ENCODE results near the gene EHD4. TPM values are rescaled to one million over a fixed set of nuclear protein-coding genes. Genes with fewer than 3 reads are reported as not detected.

The EHD4 gene
- polyA plus RNA-seq, 10 donors = 23.4 to 37.9 (median 33.7) TPM

DNA sequence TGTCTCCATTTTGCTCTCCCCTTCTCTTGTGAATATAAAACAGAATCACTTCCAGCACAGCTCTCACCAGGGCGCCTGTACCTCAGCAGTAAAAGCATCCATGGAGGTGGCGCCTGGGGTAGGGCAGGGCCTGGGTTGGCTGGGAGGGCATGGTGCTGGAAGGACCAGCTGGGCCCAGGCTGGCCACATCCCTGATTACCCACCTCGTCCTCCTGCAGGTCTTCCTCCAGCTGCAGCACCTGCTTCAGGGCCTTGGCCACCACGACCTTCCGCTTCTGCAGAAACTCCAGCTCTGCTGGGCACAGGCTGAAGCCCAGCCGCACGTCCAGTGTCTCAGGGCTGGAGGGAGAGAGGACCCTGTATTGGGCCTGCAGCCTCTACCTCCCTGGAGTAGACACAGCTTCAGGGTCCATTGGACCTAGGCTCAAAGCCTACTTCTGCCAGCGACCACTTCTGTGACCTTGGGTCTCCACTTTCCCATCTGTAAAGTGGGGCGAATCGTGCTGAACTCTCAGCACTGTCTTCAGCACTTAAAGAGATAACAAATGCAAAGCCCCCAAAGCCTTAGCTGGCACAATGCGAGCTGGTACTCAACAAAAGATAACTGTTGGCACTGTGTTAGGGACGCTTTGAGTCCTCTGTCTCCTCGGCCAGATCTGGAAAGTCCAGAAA, 24.7 kb upstream of the EHD4 start:
- no peak for DNase-seq

DNA sequence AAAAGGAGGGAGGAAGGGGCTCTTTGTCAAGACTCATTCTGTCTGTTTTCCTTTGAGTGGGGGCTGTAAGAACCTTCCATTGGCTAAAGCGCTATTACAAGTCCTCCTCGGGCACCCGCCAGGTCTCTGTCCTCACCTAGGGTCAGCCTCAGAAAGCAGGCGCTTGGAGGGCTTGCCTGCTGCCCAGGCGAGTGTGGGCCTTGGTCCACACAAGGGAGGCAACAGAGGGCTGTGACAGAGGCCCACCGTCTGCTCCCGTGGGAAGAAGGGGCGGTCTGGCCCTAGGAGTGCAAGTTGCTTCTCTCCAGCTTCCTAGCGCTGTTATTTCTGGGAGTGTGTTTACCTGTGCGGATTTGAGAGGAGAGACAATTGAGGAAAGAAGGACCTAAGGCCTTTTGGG, 24.0 kb upstream of the EHD4 start:
- no peak for DNase-seq

DNA sequence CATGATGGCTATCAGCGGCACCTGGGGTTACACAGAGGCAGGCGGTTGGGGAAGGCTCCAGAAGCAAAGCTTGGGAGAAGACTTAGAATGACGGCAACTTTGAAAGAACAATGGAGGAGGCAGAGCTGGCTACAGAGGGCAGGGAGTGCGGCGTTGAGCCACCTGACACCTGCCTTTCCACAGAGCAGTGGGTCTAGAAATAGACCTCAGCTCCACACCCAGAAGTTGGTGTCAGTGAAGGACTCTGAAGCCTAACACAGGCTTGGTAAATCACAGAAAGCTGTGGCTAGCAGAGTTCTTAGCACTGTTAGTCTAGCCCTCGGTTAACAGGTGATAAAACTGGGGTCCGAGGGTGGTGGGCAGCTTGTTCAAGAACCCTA, 23.1 kb upstream of the EHD4 start:
- no peak for DNase-seq

DNA sequence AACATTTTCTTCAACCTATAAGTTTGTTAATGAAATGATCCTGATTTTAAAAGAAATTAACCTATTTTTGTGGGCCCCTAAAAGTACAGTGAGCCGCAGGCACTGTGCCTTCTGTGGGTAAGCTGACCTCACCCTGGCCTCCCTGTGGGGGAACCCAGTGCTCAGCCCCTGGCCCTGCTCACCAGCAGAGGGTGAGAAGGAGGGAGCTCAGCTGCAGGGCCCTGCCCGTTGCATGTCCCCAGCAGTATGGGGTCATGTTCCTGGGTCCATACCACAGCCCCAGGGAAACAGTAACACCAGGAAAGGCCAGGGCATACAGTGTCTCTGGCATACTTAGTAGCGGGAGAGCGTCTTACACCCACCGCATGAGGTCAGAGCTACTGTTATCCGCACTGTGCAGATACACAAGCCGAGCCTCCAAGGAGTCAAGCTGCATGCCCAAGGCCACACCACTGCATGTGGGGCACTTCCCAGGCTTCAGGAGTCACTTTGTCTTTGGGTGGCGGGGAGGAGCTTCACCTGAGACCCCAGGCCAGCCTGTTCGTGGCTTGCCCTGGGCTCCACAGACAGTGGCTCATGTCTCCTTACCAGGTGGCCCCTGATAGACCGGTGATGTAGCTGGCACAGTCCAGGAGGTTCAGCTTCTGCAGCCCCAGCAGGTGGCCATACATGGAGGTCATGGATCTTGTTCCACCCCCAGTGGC, 22.6 kb upstream of the EHD4 start:
- DNase-seq = no peak

DNA sequence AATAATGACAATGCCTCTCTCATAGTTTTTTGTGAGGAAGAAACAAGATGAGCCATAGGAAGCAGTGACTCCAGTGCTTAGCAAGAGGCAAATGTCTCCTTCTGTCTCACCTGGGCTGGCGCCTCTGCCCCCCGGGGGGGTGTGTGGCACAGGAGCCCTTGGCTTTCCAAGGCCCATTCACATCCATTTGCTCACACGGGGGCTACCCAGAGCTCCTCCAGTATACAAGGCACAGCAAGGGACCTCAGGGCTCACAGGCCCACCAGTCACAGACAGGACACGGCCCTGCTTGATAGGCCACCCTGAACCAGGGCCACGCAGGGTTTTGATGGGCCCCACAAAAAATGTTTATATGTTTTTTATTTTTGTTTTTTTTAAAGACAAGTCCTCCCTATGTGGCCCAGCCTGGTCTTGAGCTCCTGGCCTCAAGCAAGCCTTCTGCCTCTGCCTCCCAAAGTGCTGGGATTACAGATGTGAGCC, 21.9 kb upstream of the EHD4 start:
- DNase-seq = no peak

DNA sequence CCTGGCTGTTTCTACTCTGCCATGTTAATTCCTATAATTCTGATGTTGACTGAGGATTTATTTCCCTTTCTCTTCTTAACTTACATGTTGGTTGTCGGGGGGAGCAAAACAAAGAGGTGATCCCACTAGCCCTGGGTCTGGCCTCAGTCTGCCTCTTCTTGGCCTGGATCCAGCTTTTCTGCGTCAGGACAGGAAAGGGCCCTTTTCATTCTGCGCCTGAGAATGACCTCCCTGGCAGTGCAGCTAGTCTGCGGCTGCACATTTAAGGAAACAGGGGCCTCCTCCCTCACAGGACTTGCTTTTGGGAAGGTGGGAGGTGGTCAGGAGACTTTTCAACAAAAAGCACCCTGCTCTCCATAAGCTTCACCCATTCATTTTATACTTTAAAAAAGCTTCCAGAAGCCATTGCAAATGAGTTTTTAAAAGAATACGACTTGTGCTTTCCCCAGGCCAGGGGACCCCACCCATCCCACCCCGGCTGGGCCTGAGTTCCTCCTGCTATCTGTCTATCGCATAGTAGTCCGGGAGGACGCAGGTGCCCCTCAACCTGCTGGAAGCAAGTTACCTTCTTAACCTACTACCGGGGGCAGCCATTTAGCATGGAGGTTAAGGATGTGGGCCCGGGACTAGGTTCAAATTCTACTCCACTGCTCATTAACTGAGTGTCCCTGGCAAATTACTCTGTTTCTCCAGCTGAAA, 21.3 kb upstream of the EHD4 start:
- no peak for DNase-seq

DNA sequence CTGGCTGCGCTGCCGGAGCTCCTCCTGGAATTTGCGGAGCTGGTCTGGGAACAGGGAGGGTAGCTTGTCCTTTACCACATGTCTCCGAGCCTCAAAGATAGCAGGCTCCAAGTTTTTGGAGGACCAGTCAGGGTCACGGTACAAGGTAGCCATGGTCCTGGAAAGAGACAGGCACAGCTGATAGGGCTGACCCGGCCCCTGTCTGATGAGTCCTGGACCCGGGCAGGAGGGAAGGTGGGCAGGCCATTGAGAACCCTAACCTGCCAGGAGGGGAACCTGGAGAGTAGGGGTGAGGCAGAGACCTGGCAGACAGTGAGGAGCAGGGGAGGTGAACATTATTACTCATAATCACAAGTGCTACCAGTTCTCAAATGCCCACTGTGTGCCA, 20.4 kb upstream of the EHD4 start:
- DNase-seq = no peak

DNA sequence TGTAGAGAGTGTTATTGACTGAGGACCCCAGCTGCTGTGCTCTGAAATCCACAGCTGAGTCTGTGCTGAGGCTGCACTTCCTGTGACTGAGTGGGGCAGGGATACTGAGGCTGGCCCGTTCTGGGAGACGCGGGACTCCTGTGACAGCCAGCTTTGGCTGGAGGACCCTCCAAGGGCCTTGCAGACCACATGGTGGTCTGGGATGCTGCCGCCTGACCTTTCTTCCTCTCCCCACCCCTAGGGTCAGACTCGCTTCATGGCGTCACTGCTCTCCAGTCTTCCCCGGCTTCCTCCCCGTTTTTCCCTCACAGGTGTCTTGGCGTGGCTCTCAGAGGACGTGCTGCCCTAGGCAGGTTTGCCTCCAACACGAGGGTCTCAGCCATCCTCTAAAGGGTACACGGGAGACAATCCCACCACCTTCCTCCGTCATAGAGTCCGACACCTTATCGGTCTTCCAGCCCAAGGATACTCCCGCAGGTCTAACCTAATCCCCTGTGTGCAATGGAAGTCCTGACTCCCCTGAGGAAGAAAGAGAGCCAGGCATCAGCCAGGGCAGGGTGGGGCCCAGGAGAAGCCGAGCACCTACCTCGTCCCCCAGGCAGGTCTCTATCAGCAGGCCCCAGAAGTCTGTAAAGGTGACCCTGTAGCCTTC, 19.9 kb upstream of the EHD4 start:
- DNase-seq = no peak

DNA sequence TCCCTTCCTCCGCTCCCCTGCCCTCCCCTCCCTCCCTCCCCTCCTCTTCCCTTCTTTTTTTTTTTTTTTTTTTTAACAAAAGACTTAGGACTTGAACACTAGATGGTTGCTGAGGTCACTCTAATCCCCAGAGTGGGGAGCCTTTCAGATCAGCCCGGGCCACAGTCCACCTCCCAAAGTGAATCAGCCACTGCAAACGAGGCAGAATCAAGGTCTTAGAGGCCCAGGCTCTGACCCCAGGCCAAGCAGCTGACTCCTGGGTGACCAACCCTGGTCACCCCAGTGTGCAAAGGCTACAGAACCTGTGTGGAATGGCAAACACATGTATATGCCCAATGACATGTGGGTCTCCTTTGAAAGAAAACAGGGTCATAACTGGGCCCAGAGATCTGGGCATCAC, 18.3 kb upstream of the EHD4 start:
- no peak for DNase-seq

DNA sequence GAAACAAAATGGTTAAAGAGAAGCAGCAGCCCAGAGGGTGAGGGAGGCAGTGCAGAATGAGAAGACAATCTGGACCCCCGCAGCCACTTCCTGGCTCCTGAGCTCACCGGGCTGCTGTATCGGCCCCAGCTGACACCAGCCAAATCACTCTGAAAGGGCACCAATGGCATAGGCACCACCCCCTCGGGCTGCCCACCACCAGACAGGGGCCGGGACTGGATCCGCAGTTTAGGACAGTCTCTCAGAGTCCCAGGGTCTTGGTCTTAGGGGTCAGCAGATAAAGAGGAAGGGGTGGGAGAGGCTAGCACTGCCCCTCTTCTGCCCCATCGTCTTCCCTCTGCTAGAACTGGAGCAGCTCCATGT, 17.9 kb upstream of the EHD4 start:
- no peak for DNase-seq

DNA sequence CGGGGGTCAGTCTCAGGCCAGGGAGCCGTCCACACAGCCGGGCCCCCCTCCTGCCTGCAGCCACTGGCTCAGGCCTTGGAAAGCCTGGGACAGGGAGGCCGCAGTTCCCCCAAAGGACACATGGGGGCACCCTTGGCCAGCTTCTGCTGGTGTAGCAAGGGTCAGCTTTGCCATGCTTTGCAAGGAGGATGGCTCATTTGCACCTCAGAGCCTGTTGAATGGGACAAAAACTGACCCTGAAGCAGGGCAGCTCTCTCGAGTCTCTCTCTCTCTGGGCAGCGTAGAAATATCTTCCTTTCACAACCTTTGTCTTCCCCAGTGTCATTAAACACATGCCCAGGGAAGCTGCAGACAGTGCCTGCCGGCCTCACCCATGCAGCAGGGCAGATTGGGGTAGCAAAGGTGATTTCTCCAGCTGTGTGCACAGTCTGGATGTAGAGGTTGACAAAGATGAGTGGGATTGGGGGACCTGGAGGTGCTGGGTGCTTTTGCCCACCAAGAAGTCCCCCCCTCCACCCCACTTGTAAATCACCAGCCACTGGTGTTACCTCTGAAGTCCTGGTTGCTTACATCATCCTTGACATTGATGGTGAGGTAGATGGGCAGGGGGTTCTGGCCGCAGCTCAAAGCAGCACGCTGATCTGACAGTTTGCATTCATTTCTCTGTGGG, 17.4 kb upstream of the EHD4 start:
- DNase-seq = peak; percentile 68 to 88 (median 84)

DNA sequence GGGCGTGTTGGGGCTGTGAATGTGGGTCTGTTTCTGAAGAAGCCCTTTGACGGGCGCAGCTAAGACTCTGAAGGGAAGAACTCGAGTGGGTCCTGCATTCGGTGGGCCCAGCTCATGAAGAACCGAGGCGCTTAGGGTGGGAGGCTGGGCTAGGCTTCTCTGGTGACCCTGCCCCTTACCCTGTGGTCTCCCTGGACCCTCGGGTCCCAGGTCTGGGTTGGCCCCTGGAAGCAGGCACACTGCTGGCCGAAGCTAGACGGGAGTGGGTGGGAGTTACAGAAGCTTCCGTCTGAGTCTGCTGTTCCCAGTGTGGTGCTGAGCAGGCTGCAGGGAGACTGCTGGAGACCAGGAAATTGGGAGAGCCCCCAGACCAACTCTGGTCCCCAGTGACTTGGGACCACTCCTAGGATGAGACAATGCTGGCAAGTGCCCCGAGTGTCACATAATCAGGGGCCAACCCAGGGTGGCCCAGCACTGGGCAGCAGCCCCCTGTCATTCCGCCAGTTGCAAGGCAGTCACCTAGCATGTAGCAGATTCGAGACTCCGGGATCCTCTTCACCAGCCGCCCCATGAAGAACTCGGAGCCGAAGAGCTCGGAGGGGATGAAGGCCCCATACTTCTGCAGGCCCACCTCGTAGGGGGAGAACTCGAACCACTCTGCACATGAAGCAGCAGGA, 16.7 kb upstream of the EHD4 start:
- DNase-seq = no peak

DNA sequence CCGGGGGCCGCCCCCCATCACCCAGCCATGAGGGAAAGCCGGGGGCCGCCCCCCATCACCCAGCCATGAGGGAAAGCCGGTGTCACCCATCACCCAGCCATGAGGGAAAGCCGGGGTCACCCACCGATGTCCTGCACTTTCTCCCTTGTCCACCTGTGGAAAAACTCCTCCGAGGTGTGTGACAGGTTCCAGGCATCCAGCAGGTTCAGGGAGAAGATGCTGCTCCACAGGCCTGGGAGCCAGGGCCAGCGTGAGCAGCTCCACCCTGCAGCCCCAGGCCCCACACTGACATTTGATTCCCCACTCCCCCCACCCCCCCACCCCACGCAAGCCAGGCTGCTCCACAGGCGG, 15.5 kb upstream of the EHD4 start:
- DNase-seq = no peak

DNA sequence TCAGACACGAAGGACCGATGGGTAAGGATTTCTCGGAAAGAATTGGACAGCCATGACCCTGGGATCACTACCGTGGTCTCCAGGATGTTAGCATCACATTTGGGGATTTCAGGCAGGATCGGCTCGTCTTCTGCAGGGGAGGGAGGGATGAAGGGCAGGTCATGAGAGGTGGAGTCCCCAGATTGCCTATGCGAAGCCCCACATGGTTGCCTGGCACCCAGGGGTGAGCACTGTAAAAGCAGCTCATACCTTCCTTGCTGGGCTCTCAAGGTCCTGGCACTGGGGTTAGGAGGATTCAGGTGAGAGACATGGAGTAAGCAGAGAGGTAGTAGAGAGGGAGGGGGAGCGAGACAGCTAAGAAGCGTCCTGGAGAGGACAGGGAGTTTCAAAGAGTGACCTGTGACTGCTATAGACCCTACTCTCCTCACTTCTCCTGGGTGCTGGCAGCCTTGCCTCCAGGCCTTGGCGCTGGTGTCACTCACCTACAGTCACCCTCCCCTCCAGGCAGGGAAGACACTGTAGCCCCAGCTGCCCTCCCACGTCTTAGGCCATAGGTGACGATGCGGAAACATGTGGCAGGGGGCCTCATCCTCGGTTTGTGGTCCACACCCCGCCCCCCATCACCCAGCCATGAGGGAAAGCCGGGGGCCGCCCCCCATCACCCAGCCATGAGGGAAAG, 15.0 kb upstream of the EHD4 start:
- DNase-seq = no peak

DNA sequence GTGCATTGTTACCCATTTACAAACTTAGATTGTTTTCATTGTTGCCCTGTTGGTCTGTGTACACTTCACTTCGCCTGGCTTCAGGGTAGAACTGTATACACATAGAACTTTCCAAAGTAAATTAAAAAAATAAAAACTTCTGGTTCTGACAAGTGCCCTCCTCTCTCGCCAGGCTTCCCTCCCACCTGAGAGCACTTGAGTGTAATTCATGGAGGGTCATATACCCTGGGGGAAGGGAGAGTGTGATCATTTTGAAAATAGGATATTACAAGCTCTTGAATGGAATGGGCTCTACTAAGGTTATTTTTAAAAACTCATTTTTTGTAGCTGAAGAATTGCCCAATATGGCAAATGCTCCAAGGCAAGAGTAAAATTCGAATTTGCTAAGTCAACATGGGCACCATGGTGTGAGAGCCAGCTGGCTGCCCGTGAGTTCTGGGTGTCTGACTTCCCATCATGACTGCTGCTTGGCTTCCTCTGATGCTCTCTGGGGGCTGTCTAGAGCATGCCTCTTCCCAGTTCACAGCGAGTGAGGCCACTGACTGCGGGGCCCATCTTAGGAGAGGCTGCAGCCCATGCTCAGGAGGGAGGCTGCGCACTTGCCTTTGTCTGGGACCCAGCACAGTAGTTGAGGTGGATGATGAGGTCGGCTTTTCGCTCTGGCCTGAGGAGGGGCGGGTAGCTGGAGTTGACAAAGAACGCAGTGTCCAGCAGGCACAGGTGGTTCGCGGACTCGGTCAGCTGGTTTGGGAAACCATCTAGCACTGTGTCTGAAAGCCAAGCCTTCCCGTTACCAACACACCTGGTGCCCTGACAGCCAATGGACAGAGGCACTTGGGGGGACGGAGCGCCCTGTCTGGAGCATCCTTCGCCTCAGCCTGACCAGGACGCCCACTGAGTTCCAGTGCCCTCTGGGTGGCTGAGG, 13.1 kb upstream of the EHD4 start:
- no peak for DNase-seq

DNA sequence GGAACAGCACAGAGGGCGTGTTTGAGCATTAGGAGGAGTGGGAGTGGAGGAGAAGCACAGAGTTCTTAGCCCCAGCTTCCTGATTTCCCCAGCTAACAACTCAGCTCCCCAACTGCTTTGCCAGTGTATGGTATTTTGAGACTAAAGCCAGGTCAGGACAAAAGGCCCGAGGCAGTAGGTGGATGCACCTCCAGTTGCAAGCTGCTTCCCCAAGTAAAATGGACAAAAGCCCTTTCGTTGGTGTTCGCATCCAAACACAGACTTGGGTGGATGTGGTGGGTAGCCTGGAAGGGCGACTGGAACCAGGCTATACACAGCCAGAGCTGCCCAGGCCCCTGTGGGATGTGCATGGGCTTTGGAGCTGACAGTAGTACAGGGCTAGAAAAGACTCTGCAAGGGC, 12.3 kb upstream of the EHD4 start:
- no peak for DNase-seq

DNA sequence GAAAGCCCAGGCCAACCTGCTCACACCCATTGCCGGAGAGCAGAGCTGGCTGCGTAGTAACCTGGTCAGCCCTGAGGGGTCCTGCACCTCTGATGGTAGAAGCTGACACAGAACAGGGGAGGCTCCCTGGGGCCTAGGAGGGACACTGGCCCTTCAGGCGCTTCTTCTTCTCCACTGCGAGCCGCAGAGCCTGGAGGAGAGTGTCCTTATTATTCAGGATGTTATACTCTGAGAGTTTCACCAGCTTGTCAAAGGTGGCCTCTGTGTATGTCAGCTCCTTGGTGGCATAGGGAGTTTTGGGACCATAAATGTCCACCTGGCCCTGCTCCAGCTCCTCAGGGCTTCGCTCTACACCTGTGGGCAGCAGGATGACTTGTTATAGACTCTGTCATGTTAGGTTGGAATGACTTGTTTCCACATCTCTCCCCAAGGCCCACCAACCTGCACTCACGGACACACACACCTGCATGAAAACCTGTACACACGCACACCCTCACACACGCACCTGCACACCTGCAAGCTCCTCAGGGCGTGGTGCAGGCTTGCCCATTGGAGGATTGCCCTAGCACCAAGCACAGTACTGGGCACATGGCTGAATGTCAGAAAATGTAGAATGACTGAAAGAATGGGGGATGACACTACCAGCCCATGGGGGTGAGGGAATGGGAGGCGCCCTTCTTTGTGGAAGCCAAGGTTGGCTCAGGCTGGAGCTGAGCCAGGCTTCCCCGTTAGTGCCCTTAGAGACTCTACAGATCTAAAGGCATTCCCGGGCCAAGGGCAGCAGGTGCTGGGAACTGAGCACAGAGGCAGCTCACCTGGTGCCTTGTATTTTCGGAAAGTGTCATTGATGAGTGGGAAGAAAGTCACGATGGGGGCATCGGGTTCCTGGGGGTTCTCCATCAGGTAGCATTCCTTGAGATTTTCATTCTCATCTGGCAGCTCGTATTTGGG, 11.5 kb upstream of the EHD4 start:
- no peak for DNase-seq

DNA sequence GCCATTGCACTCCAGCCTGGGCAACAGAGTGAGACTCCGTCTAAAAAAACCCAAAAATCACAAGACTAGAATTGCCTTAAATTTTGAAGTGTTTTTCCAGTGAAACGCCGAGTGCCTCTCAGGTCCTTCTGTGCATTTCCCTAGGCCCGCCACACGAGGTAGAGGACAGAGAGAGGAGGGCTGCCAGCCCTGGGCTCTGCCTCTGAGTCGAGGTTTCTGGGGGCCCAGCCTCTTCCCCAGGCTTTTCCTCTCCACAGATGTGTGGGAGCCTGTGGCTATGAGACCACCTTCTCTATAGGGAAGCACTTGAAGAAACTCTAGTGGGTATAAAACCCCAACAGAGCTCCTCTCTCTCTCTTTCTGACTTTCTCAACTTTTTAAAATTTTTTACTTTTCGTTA, 10.9 kb upstream of the EHD4 start:
- no peak for DNase-seq
